HG03095 (cell line): ENCODE data around the gene ERVFRD-1.
"Not testable (repeated sequence)": the region's sequence is repeated elsewhere in the genome, so short reads cannot be mapped to it uniquely, and the experiment has no call there.

Experiments used
- ATAC-seq: cut with Tn5 transposase; IDR thresholded peaks from one replicate; pipeline ENCODE4 v1.9.1; 2021; ENCODE audit warnings: moderate library complexity; ENCODE audit not compliant: unreplicated experiment

The ERVFRD-1 gene

GRCh38 chr6:11129908-11130565 lies 18.5 kb upstream of the ERVFRD-1 start:
- ATAC-seq: no peak

DNA sequence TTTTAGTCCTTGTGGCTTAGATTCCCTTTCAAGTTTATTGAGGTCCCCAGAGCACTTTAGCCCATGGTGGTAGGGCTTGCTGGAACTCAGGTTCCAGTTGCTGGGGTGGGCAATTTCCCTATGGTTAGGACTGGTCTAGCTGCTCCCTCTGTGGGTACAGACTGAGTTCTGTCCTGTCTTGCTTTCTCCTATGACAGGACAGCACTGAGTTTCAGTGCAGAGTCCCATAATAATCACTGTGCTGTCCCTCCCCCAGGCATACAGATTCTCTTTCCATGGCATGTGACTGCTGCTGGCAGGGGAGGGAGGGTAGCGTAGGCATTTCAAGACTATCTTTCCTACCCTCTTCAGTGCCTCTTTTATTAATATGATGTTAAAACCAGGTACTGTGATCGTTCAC lies 17.1 kb upstream of the ERVFRD-1 start:
- no peak for ATAC-seq

DNA sequence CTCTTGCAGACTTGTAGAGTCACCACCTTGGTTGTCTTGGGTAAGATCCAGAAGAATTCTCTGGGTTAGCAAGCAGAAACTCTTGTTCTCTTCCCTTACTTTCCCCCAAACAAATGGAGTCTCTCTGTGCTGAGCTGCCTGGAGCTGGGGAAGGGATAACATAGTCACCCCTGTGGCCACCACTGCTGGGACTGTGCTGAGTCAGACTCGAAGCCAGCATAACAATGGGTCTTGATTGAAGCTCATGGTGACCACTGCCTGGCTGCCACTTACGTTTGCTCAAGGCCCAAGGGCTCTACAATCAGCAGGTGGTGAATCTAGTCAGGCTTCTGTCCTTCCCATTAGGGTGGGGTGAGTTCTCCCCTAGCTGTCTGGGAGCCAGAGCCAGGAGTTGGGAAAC lies 15.4 kb upstream of the ERVFRD-1 start:
- no peak for ATAC-seq

DNA sequence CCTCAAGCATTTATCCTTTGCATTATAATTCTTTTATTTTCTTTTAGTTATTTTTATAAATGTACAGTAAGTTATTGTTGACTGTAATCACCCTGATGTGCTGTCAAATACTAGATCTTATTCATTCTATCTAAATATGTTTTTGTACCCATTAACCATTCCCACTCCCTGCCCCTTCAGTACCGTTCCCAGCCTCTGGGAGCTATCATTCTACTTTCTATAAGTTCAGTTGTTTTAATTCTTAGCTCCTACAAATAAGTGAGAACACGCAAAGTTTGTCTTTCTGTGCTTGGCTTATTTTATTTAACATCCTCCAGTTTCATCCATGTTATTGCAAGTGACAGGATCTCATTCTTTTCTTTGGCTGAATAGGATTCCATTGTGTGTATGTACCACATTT lies 12.5 kb upstream of the ERVFRD-1 start:
- no peak for ATAC-seq

DNA sequence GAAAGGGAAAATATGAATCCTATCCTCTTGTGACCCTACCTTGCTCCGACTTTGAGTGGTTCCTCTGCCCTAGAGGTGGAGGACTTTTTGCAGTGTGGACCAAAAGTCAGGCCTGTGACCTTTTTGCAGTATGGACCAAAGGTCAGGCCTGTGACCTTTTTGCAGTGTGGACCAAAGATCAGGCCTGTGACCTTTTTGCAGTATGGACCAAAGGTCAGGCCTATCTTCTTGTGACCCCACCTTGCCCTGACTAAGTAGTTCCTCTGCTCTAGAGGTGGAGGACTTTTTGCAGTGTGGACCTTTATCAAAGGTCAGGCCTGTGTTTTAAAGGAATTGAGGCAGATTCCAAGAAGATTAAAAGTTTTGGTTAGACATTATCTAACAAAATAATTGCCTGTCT lies 10.9 kb upstream of the ERVFRD-1 start:
- no peak for ATAC-seq

DNA sequence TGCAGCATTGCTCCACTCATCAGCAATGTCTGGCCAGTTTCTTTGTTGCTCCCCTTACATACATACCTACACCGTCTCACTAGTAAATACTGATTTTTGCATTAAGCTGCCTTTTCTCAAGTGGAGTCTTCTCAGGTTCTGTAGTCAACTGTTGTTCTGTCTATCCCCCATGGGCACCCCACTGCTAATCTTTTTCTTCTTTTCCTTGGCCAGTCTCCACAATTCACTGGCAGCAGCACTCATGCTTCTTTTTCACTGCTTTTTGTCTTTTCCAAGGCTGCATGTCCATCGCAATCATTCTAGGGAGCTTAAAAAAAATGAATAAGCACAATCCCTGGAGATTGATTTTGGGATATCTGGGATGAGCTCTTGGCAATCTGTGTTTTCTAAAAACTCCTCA lies 10.3 kb upstream of the ERVFRD-1 start:
- ATAC-seq: no peak

DNA sequence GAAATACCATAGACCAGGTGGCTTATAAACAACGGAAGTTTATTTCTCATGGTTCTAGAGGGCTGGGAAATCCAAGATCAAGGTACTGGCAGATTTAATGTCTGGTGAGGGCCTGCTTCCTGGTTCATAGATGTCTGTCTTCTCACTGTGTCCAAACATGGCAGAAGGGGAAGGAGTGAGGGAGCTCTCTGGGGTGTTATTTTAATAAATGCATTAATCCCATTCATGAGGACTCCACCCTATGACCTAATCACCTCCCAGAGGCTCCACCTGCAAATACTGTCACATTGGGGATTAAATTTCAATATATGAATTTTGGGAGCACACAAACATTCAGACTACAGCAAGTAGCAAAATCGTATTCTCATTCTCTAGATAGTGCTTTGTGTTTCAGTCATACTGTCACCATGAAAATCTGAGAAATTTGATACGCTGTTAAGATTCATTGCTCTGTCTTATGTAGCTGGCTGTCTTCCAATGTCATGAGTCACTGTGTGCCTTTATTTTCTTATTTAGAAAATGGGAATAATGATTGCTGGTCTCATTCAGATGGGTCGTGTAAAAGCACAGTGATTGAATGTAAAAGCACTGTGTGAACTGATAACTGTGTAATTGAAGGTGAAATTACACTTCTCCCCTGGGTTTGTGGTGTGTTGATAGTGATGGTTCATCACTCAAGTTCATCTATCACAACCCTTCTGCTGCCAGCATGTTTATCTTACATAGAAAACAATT lies 8.9 kb upstream of the ERVFRD-1 start:
- no peak for ATAC-seq

DNA sequence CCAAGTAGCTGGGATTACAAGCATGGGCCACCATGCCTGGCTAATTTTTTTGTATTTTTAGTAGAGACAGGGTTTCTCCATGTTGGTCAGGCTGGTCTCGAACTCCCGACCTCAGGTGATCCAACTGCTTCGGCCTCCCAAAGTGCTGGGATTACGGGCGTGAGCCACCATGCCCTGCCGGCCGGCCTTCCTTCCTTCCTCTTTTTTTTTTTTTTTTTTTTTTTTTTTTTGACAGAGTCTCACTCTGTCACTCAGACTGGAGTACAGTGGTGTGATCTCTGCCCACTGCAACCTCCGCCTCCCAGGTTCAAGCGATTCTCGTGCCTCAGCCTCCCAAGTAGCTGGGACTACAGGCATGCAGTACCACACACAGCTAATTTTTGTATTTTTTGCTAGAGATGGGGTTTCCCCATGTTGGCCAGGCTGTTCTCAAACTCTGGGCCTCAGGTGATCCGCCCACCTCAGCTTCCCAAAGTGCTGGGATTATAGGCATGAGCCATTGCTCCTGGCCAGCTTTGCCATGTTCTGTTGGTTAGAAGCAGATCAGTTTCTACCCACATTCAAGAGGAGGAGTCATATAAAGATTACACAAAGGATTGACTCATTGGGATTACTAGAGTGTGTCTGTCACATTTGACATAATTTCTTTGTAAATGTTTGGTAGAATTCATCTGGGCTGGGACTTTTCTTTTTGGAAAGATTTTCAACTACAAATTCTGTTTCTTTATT lies 4.4 kb upstream of the ERVFRD-1 start:
- ATAC-seq: not testable (repeated sequence)

GRCh38 chr6:11113038-11113437 lies 1.5 kb upstream of the ERVFRD-1 start:
- ATAC-seq: no peak

GRCh38 chr6:11111769-11112437 lies 378 bp upstream of the ERVFRD-1 start:
- ATAC-seq: no peak

DNA sequence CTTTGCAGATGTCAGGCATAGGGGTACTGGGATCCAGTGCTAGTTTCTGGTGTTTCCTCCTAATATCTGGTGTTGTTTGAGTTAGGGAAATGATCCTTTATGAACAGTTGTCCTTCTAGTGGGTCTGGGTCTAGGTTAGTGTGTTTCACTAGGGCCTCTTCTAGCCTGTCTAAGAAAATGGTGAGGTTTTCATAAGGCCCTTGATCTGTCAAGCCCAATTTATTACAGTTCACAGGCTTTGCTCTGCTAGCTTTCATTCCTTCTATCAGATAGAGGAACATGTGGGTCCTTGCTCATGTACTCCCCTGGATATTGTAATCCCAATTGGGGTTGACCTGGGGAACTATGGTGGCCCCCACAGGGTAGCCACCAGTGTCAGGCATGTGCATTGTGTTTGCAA lies 2.8 kb downstream of the ERVFRD-1 start:
- no peak for ATAC-seq

DNA sequence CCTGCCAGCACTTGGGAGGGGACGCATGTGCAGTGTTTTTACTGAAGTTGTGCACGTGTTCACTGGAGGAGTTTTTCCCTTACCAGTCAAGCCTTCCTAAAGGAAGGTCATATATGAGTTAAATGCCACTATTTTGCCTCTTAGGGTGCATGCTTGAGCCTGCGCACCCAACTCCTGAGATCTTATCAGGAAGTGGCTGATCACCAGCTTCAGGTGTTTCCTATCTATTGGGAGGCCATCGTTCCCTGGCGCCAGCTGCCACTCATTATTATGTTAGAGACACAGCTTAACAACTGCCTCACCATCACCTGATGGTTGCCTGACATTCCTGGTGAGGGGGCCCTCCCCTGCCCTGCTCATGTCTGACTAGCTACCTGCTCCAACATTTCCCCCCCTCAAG lies 8.5 kb downstream of the ERVFRD-1 start:
- no peak for ATAC-seq

DNA sequence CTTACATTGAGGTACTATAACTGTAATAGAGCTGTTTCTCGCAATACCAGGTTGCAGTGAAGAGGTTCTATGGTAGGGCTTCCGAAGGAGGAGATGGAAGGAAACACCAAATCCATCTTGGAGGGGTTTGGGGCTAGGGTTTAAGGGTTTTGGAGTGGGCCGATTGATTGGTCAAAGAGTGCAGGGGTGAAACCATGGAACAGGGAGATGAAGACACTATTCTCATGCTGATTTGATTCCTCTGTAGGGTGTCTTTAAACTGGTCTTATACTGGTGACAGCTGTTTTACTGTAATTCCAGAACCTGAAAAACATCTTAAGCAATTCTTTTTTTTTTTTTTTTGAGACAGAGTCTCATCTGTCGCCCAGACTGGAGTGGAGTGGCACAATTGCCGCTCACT lies 10.1 kb downstream of the ERVFRD-1 start:
- no peak for ATAC-seq

GRCh38 chr6:11098004-11098403 lies 13.5 kb downstream of the ERVFRD-1 start:
- no peak for ATAC-seq

- ATAC-seq: no peak
These were observed 14.0 kb downstream of the ERVFRD-1 start for GRCh38 chr6:11097476-11097875.

- ATAC-seq: no peak
These were observed 15.4 kb downstream of the ERVFRD-1 start for GRCh38 chr6:11096109-11096508.

GRCh38 chr6:11094941-11095340 lies 16.6 kb downstream of the ERVFRD-1 start:
- no peak for ATAC-seq

DNA sequence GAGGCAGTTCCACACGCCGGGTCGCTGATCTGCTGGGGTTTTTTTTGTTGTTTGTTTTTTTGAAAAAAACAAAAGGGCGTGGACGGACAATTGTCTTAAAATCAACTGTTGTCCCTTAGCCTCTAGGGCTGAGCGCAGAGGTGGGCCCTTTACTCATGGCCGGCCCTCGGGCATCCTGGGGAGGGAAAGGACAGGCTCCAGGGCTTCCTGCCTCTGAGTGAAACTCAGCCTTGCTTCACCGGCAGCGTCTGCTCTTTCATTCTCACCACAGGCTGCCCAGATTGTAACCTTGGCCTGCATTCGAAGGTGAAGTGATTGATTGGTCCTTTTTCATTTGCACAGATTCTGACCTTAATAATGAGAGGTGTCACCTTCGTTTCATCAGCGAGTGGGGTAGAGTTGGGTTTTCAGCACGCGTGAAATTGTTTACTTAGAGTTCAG lies 17.1 kb downstream of the ERVFRD-1 start:
- peak; percentile 34 for ATAC-seq

- peak; percentile 86 for ATAC-seq
These were observed 17.7 kb downstream of the ERVFRD-1 start, which contains the start of gene SMIM13 for GRCh38 chr6:11093626-11094410. Gene SMIM13 (plus strand): TSS chr6:11093834. CDS start chr6:11094314, 480 bp downstream.

GRCh38 chr6:11093376-11093625 lies 18.2 kb downstream of the ERVFRD-1 start:
- ATAC-seq: peak; percentile 6
